Measurements from ENCODE around the gene HYPK.
"Not testable (repeated sequence)": the region's sequence is repeated elsewhere in the genome, so short reads cannot be mapped to it uniquely, and the experiment has no call there.

The HYPK gene

DNA sequence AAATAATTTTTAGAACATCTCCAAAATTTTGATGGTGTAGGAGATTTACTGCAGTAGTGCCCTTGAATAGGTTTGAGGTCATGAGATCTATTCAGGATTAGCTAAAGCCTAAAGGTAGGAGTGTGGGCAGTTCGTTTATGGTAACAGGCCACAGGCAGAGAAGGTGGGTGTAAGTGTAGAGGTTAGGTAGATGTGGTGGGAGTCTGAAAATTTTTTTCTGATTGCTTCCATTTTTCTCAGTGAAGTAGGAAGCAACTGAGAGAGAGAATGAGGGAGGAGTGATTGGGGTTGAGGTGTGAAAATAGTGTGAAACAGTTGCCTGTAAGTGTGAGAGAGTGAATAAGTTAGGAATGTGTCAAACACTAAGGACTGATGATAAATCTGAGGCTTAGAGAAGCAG is 21.4 kb upstream of the HYPK start:
- Mint-ChIP-seq H3K36me3 (ENCODE audit: low read depth) (peaks cover 27% of the 10 kb centered on the region), H3K27me3 (no peaks in the 10 kb centered on the region), H3K4me3 (no peak overlapping the region), H3K4me1 (ENCODE audit: low read depth) (peaks cover 35% of the 10 kb centered on the region), H3K9me3 (no peaks in the 10 kb centered on the region), H3K27ac (no peak overlapping the region)
- intact Hi-C loops (cut with micrococcal nuclease) = loop anchor here (10.0 kb wide), 1 partner anchor 46 kb away; the partner anchor contains the start of genes MFAP1 and WDR76

GRCh38 chr15:43789409-43789808 is 11.0 kb upstream of the HYPK start:
- no peak overlapping the region for H3K27ac Mint-ChIP-seq
- H3K27me3 Mint-ChIP-seq = no peaks in the 10 kb centered on the region
- no peak overlapping the region for H3K4me3 Mint-ChIP-seq

DNA sequence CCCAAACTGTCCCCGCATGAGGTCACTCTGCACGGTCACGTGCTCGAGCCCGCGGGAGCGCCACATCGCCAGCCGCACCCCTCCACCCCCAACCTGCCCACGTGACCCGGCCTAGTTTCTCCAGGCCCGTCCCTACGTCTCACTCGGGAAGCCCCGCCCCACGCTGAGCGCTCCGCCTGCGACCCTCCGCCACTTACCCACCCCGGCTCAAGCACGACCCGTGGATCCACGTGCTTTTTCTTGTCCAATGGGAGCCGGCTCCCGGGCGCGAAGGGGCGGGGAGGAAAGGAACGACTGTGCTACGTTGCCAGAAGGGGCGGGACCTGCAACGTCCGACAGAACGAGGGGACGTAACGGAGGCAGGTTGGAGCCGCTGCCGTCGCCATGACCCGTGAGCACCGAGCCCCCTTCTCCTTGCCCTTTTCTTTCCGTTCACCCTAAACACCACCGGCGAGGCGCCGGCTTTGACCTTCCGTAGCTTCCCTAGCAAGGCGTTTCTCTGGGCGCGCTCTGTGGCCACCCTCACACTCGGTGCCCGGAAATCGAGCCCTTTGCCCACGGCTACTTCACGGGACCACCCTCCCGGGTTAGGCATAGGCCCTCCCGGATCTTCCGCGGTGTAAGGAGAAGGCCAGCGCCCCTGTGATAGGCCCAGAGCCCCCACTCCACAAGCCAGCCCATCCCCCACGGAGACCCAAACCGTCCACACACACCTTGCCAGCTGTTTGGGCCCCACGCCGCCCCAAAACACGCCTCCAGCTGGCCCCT is 8.2 kb upstream of the HYPK start, which contains the start of gene SERF2:
TSS of gene SERF2 (plus strand) at position 328 of the 768 bp plus-strand sequence. CDS start at position 385, 57 bp downstream.
- Mint-ChIP-seq H3K36me3 (ENCODE audit: low read depth) (peaks cover 58% of the 10 kb centered on the region), H3K4me1 (ENCODE audit: low read depth) (peaks cover 46% of the 10 kb centered on the region), H3K9me3 (no peaks in the 10 kb centered on the region), H3K27me3 (no peaks in the 10 kb centered on the region), H3K4me3 (peak within 1 kb of the TSS; percentile 82), H3K27ac (peak within 1 kb of the TSS; percentile 100)
- intact Hi-C loops (cut with micrococcal nuclease) = no loop called here

More at GRCh38 chr15:43789409-43789808, 11.0 kb upstream of the HYPK start:
- intact Hi-C loops (cut with micrococcal nuclease) = no loop called here
- Mint-ChIP-seq H3K4me1 (ENCODE audit: low read depth) (peaks cover 20% of the 10 kb centered on the region), H3K9me3 (no peaks in the 10 kb centered on the region), H3K36me3 (ENCODE audit: low read depth) (peaks cover 30% of the 10 kb centered on the region)

- intact Hi-C loops (cut with micrococcal nuclease) = loop anchor here (1.0 kb wide), 1 partner anchor 16 kb away; no protein-coding TSS in a partner anchor
- peak overlapping the region; percentile 82 for H3K4me3 Mint-ChIP-seq
- H3K36me3 Mint-ChIP-seq (ENCODE audit: low read depth) = peaks cover 65% of the 10 kb centered on the region
- H3K9me3 Mint-ChIP-seq = no peaks in the 10 kb centered on the region
- H3K27me3 Mint-ChIP-seq = no peaks in the 10 kb centered on the region
- peak overlapping the region; percentile 100 for H3K27ac Mint-ChIP-seq
- H3K4me1 Mint-ChIP-seq (ENCODE audit: low read depth) = peaks cover 52% of the 10 kb centered on the region
Measured at GRCh38 chr15:43792761-43793476, 7.5 kb upstream of the HYPK start.

GRCh38 chr15:43793647-43794046 is 6.8 kb upstream of the HYPK start:
- Mint-ChIP-seq H3K9me3 (no peaks in the 10 kb centered on the region), H3K4me1 (ENCODE audit: low read depth) (peaks cover 59% of the 10 kb centered on the region), H3K27me3 (no peaks in the 10 kb centered on the region), H3K36me3 (ENCODE audit: low read depth) (peaks cover 71% of the 10 kb centered on the region), H3K27ac (peak overlapping the region; percentile 100), H3K4me3 (peak overlapping the region; percentile 82)
- intact Hi-C loops (cut with micrococcal nuclease) = loop anchor here (1.0 kb wide), 1 partner anchor 16 kb away; no protein-coding TSS in a partner anchor

DNA sequence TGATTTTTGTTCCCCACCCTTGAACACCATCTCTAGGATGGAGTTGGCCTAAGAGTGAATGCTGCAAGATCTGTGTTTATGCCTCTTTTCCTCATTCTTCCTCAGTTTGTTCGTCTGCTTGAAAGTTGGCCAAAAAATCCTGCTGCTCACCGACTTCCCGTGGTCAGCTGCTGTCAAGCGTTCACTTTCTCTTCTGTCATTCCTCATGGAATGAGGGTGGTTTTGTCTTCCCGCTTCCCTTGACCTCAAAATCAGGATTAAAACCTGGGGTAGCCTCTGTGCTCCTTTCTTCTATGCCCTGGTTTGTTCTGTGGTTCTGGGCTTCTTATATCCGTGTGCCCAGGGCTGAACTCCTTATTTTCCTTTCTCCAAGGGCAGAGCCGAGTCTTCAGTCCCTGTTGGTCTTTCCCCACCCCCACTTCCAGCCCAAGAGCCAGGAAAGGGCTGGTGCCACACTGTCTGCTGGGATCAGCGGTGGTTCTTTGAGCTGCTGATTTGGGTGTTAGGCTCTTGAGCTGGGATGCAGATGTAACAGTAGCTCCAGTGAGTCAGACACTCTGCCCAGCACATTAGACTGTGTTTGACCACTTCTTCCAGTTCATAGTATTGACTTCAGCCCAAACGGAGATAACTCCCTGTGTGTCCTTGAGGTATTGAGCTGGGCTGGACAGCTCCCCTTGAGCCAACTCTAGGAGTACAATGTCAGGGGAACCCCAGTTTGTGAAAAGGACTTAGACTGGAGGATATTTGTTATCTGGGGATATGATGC is 5.9 kb upstream of the HYPK start:
- H3K4me3 Mint-ChIP-seq = peak overlapping the region; percentile 50
- intact Hi-C loops (cut with micrococcal nuclease) = no loop called here
- H3K27me3 Mint-ChIP-seq = no peaks in the 10 kb centered on the region
- peaks cover 75% of the 10 kb centered on the region for H3K36me3 Mint-ChIP-seq (ENCODE audit: low read depth)
- H3K27ac Mint-ChIP-seq = peak overlapping the region; percentile 74
- H3K9me3 Mint-ChIP-seq = no peaks in the 10 kb centered on the region
- peaks cover 67% of the 10 kb centered on the region for H3K4me1 Mint-ChIP-seq (ENCODE audit: low read depth)

DNA sequence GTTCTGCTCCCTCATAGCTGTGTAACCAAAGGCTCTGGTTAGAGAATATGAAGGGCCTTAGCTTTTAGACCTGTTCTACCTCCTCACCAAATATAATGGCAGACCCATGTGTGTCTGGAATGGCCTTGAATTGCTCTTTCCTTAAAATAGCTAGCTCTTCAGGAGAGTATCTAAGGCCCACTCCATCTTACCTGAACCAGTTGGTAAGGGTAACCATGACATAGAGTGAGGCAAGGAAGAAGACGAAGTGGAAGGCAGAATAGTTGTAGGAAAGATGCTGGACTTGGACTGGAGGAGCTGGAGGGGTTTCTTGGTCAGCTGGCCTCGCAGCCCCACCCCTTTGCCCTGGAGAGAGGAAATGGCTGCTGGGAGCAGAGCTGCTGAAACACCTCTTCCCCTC is 5.2 kb upstream of the HYPK start:
- intact Hi-C loops (cut with micrococcal nuclease) = no loop called here
- no peaks in the 10 kb centered on the region for H3K27me3 Mint-ChIP-seq
- peaks cover 81% of the 10 kb centered on the region for H3K36me3 Mint-ChIP-seq (ENCODE audit: low read depth)
- H3K27ac Mint-ChIP-seq = peak overlapping the region; percentile 74
- H3K4me1 Mint-ChIP-seq (ENCODE audit: low read depth) = peaks cover 75% of the 10 kb centered on the region
- no peak overlapping the region for H3K4me3 Mint-ChIP-seq
- H3K9me3 Mint-ChIP-seq = no peaks in the 10 kb centered on the region

DNA sequence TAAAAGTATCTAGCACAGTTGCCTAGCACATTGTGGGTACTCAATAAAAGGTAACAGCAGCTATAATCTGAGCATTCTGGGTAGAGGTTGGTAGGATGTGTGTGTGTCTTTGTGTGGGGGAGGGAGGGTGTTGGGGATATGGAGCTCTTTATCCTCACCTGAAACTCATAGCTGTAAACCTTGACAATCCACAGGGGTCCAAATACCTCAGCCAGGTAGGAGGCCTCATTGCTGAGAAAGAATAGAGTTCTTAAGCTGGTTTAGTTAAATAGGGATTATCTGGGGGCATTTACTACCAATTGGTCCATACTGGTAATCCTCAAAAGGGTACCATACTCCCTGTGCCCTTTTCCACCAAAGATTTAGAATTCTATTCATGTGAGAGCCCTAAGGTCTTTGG is 4.4 kb upstream of the HYPK start:
- Mint-ChIP-seq H3K9me3 (no peaks in the 10 kb centered on the region), H3K36me3 (ENCODE audit: low read depth) (peaks cover 88% of the 10 kb centered on the region), H3K4me3 (no peak overlapping the region), H3K27ac (peak overlapping the region; percentile 85), H3K27me3 (no peaks in the 10 kb centered on the region), H3K4me1 (ENCODE audit: low read depth) (peaks cover 78% of the 10 kb centered on the region)
- intact Hi-C loops (cut with micrococcal nuclease) = no loop called here

DNA sequence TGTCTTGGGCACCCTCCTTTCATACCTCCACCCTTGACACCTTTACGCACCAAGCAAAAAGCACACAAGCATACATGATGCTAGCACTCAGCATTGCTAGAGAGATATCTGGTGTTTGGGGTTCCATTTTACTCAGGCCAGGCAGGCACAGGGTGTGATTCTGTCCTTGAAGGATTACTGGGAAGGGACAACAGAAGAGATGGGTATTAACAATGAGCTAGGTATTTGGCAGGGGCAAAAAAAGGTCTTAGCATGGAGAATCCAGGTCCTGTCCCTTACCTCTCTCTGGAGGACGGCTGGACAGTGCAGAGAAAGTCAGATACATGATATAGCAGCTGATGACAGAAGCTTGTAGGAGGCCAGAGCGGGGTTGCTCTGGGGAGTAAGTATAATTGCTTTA is 3.8 kb upstream of the HYPK start:
- no peaks in the 10 kb centered on the region for H3K27me3 Mint-ChIP-seq
- H3K4me3 Mint-ChIP-seq = no peak overlapping the region
- peaks cover 79% of the 10 kb centered on the region for H3K4me1 Mint-ChIP-seq (ENCODE audit: low read depth)
- peaks cover 93% of the 10 kb centered on the region for H3K36me3 Mint-ChIP-seq (ENCODE audit: low read depth)
- intact Hi-C loops (cut with micrococcal nuclease) = no loop called here
- H3K27ac Mint-ChIP-seq = peak overlapping the region; percentile 85
- H3K9me3 Mint-ChIP-seq = no peaks in the 10 kb centered on the region

DNA sequence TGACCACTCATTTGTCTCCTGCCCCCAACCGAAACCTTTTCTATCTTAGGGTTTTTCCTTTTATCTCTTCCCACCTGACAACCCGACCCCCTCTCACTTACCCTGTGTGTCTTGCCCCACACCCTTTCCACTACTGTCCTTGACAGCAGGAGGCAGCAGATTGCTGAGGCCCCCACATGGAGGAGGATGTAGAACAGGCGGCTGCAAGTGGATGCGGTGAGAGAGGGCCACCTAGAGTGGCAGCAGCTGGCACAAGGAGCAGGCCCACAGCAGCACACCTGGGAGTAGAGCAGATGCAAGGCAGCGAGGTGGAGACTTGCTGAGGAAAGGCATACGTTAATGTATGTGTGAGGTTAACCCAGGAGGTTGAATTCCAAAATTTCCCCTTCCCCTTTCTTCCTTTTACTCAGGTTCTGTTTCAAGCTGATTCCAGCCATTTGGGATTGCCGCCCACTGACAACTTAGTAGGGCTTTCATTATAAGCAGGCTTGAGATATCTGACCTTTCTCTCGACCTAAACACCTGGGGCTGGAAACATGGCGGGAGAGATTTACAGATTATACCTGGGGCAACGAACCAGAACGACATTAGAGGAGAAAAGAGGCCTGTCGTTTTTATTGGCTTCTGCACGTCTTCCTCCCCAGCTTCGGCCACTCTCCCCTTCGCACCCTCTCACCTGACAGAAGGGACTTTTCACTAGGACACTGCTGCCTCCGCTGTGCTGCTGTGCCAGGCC is 1.0 kb upstream of the HYPK start:
- intact Hi-C loops (cut with micrococcal nuclease) = no loop called here
- Mint-ChIP-seq H3K36me3 (ENCODE audit: low read depth) (peaks cover 97% of the 10 kb centered on the region), H3K4me1 (ENCODE audit: low read depth) (peaks cover 66% of the 10 kb centered on the region), H3K27ac (peak overlapping the region; percentile 85), H3K27me3 (no peaks in the 10 kb centered on the region), H3K9me3 (no peaks in the 10 kb centered on the region), H3K4me3 (no peak overlapping the region)

DNA sequence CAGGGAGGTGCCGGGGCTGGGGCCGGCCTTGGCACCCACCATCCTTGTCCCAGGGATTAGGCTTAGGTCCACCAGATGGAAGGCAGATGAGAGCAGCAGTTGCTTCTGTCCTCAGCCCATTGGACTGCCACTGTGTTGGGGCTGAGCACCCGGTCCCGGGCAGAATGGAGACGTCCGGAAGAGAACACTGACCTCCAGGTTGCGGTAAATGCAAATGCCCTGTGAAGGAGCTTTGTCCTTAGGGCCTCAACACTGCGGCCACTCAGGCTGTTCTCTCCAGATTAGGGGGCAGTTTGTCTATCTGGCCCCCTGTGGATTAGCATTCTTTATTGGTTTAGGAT is 484 bp upstream of the HYPK start, which contains the start of gene SERINC4:
TSS of gene SERINC4 (minus strand) at position 276 of the 341 bp plus-strand sequence. CDS start at position 42, 234 bp downstream.
- H3K4me3 Mint-ChIP-seq = peak within 1 kb of the TSS; percentile 95
- H3K36me3 Mint-ChIP-seq (ENCODE audit: low read depth) = peaks cover 97% of the 10 kb centered on the region
- intact Hi-C loops (cut with micrococcal nuclease) = no loop called here
- no peaks in the 10 kb centered on the region for H3K27me3 Mint-ChIP-seq
- H3K27ac Mint-ChIP-seq = peak within 1 kb of the TSS; percentile 85
- no peaks in the 10 kb centered on the region for H3K9me3 Mint-ChIP-seq
- peaks cover 61% of the 10 kb centered on the region for H3K4me1 Mint-ChIP-seq (ENCODE audit: low read depth)

DNA sequence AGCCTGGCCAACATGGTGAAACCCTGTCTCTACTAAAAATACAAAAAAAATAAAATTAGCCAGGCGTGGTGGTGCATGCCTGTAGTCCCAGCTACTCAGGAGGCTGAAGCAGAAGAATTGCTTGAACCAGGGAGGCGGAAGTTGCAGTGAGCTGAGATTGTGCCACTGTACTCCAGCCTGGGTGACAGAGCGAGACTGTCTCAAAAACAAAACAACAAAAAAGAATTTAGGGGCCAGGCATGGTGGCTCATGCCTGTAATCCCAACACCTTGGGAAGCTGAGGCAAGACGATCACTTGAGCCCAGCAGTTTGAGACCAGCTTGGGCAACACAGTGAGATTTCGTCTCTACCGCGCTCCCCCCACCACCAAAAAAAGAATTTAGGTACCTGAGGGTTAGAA is 2.3 kb downstream of the HYPK start:
- intact Hi-C loops (cut with micrococcal nuclease); H3K27me3 Mint-ChIP-seq; H3K9me3 Mint-ChIP-seq; H3K27ac Mint-ChIP-seq; H3K4me3 Mint-ChIP-seq: not testable (repeated sequence)
- H3K36me3 Mint-ChIP-seq (ENCODE audit: low read depth) = peaks cover 97% of the 10 kb centered on the region
- H3K4me1 Mint-ChIP-seq (ENCODE audit: low read depth) = peaks cover 35% of the 10 kb centered on the region

GRCh38 chr15:43808435-43808950 is 8.1 kb downstream of the HYPK start:
- intact Hi-C loops (cut with micrococcal nuclease) = no loop called here
- Mint-ChIP-seq H3K27me3 (no peaks in the 10 kb centered on the region), H3K4me3 (no peak overlapping the region), H3K4me1 (ENCODE audit: low read depth) (peaks cover 6% of the 10 kb centered on the region), H3K36me3 (ENCODE audit: low read depth) (peaks cover 91% of the 10 kb centered on the region), H3K9me3 (no peaks in the 10 kb centered on the region), H3K27ac (no peak overlapping the region)

Data from dendritic cell treated with granulocyte-macrophage colony-stimulating factor and Interleukin-4, amounts not matched to agents 40 ng/mL and 50 ng/mL, for 4 days (primary cell).